Upper lobe of right lung (tissue), 1 donor: Measurements from ENCODE around the gene AMOTL2. TPM values are rescaled to one million over a fixed set of nuclear protein-coding genes. Genes with fewer than 3 reads are reported as not detected.
A peak's percentile ranks its signal among the peaks of the same experiment; 100 is the strongest.

Source experiments
- ATAC-seq: fragments of 200-7000 bp; cut with Tn5 transposase; one replicate; pipeline ENCODE4 v1.9.1; 2020; ENCODE audit warnings: mild to moderate bottlenecking, moderate library complexity
- DNase-seq: peaks from one replicate; pipeline ENCODE4 v3.0.0-alpha.2; 2020
- H3K27ac ChIP-seq: fragments of 200-600 bp; one replicate; pipeline ENCODE4 v1.8.0; 2022
- H3K27me3 ChIP-seq: fragments of 200-600 bp; one replicate; pipeline ENCODE4 v1.8.0; 2022; ENCODE audit warnings: mild to moderate bottlenecking
- H3K36me3 ChIP-seq: fragments of 200-600 bp; one replicate; pipeline ENCODE4 v1.8.0; 2022
- H3K4me1 ChIP-seq: fragments of 200-600 bp; one replicate; pipeline ENCODE4 v1.8.0; 2022
- H3K4me3 ChIP-seq: fragments of 200-600 bp; one replicate; pipeline ENCODE4 v1.8.0; 2022; ENCODE audit warnings: mild to moderate bottlenecking
- H3K9me3 ChIP-seq: fragments of 200-600 bp; one replicate; pipeline ENCODE4 v1.8.0; 2022
- CTCF ChIP-seq: fragments of 200-600 bp; IDR thresholded peaks from one replicate; pipeline ENCODE4 v1.8.0; 2022; ENCODE audit warnings: antibody characterized with exemption
- intact Hi-C: fragments of 100-400 bp; cut with DNase I; formaldehyde crosslinking; loops from one replicate; pipeline ENCODE4 v1.11.0; 2022
- long read RNA-seq: library from polyadenylated mRNA; unstranded; transcript quantifications from one replicate; pipeline ENCODE4 v2.0.0, GENCODE V29; 2021
- total RNA-seq: library from RNA; stranded (reverse); fragmentation: NEBNext Ultra II Directional; extraction: Animal tissue kit (Norgen Biotek cat#: 25700); gene quantifications from one replicate; pipeline ENCODE4 v1.2.1, GENCODE V29; 2021
- donor health status: DM: no; HTN: yes; CAD: no; lungs with severe emphysema.

Gene AMOTL2
- total RNA-seq, result 119 TPM
- long read RNA-seq, full-length matches to known transcripts, result 69 of 159 reads
- long read RNA-seq, partial matches to known transcripts, result 80 of 159 reads
- long read RNA-seq, other reads (novel, unspliced or antisense), result 10 of 159 reads

DNA sequence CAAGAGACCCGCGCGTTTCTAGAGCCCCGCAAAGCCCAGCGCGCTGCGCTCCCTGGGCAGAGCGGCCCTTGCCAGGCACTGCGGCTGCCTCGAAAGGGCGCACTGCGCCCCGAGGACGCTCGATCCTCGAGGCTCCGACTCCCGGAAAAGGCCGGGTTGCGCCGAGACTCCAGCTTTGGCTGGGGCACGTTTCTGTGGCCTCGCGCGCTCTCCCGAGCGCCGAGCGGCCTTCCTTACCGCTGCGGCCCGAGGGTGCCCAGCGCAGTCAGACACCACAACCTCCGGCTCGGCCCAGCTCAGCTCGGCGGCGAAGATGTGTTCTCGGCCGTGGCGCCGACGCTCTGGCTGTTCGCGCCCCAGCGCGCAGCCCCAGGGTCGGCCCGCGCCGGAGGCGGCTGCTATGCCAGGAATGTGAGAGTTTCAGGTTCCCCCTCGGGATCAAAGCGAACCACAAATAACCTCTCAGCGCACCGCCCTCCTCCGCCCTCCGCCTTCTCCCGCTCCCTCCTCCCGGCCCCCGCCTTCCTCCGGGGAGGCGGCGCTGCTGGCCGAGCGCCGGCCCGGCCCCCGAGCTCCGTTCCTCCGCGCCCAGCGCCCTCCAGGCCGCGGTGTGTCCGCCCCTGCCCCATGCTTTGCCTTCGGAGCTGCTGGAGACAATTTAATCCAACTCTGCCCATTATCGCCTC is at the start of gene AMOTL2:
Gene AMOTL2, minus strand, starts transcription at position 343 of the 686 bp plus-strand sequence. CDS start 3,014 bp downstream, outside the sequence.
- ATAC-seq, result peak; percentile 85
- Histone ChIP-seq H3K9me3 (no peaks in the 10 kb centered on the region), H3K36me3 (peaks cover 20% of the 10 kb centered on the region), H3K4me1 (peaks cover 42% of the 10 kb centered on the region), H3K27ac (peak within 1 kb of the TSS; percentile 97), H3K27me3 (no peaks in the 10 kb centered on the region), H3K4me3 (peak within 1 kb of the TSS; percentile 82)
- no peak for TF ChIP-seq CTCF
- DNase-seq, result peak; percentile 93
- intact Hi-C loops, result loop anchor here (5.0 to 10.0 kb wide), 2 partner anchors 62 to 91 kb away; no protein-coding TSS in a partner anchor

- TF ChIP-seq CTCF, result no peak
- Histone ChIP-seq H3K4me1 (no peaks in the 10 kb centered on the region), H3K36me3 (no peaks in the 10 kb centered on the region), H3K9me3 (no peaks in the 10 kb centered on the region), H3K27me3 (no peaks in the 10 kb centered on the region), H3K27ac (no peak overlapping the region), H3K4me3 (no peak overlapping the region)
- intact Hi-C loops, result no loop called here
- DNase-seq (no peak), ATAC-seq (no peak)
Observed at GRCh38 chr3:134423153-134423552, 48.9 kb upstream of the AMOTL2 start.

DNA sequence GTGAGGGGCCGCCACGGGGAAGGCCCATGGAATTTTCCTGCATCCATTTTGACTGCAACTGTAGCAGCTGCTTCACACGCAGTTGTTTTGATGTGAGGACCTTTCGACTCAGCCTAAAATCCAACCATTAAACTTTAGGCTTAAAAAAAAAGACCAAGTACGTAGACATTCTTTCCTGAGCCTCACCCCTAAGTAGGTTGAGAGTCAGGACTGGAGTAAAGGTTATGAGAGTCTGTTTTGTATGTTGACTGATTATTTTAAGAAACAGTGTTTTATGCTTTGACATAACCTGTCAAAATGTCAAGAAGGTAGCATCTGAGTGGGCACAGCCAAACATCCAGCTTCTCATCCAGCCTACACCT is 45.7 kb upstream of the AMOTL2 start:
- no peak overlapping the region for H3K4me3 ChIP-seq
- no peak for ATAC-seq
- no peak overlapping the region for H3K27ac ChIP-seq
- TF ChIP-seq CTCF, result no peak
- intact Hi-C loops, result no loop called here
- no peaks in the 10 kb centered on the region for H3K9me3 ChIP-seq
- H3K36me3 ChIP-seq, result no peaks in the 10 kb centered on the region
- H3K4me1 ChIP-seq, result no peaks in the 10 kb centered on the region
- H3K27me3 ChIP-seq, result no peaks in the 10 kb centered on the region
- DNase-seq, result no peak

GRCh38 chr3:134419214-134419959 is 45.1 kb upstream of the AMOTL2 start:
- ATAC-seq, result peak; percentile 36
- intact Hi-C loops, result no loop called here

DNA sequence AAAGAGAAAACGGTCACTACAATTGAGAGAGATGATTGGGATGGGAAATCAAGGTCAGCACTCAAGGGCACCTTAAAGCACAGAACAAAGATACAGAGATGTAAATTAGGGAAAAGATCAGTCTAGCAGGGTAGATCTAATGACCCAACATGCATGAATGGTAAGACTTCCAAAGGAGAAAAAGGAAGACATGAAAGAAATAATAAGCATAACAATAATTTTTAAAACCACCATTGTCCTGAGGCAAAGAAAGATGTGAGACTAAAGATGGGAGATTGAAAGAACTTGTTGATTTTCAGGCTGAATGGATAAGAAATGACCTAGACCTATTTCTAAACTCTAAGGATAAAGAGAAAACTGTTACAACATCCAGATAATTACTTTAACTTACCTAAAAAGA is 34.8 kb upstream of the AMOTL2 start:
- H3K4me1 ChIP-seq, result peaks cover 12% of the 10 kb centered on the region
- no peak for DNase-seq
- no peaks in the 10 kb centered on the region for H3K9me3 ChIP-seq
- no peak overlapping the region for H3K27ac ChIP-seq
- ATAC-seq, result no peak
- no peak for TF ChIP-seq CTCF
- intact Hi-C loops, result no loop called here
- no peaks in the 10 kb centered on the region for H3K36me3 ChIP-seq
- no peak overlapping the region for H3K4me3 ChIP-seq
- H3K27me3 ChIP-seq, result no peaks in the 10 kb centered on the region

More at GRCh38 chr3:134419214-134419959, 45.1 kb upstream of the AMOTL2 start:
- no peak for TF ChIP-seq CTCF
- Histone ChIP-seq H3K27ac (no peak overlapping the region), H3K27me3 (no peaks in the 10 kb centered on the region), H3K36me3 (no peaks in the 10 kb centered on the region), H3K4me3 (no peak overlapping the region), H3K4me1 (no peaks in the 10 kb centered on the region), H3K9me3 (no peaks in the 10 kb centered on the region)
- no peak for DNase-seq
